Measurements from ENCODE around the gene POMGNT1. TPM values are rescaled to one million over a fixed set of nuclear protein-coding genes. Genes with fewer than 3 reads are reported as not detected.

The POMGNT1 gene
- total RNA-seq, 2 experiments from 2014 or later: 27.4 to 28.5 TPM

GRCh38 chr1:46174448-46175231 is 23.6 kb downstream of the POMGNT1 start, which contains the start of gene TSPAN1:
TSS of gene TSPAN1 (plus strand) at chr1:46175087. CDS start at chr1:46181108, 6,021 bp downstream.
- H3K4me3 Mint-ChIP-seq: no peak within 1 kb of the TSS
- no peaks in the 10 kb centered on the region for H3K36me3 Mint-ChIP-seq (ENCODE audit: low read depth)
- ChIA-PET POLR2A (no interaction called here), CTCF (no interaction called here)
- no peak for DNase-seq
- H3K27ac Mint-ChIP-seq: no peak within 1 kb of the TSS
- no peaks in the 10 kb centered on the region for H3K4me1 Mint-ChIP-seq
- peaks cover 6% of the 10 kb centered on the region for H3K27me3 Mint-ChIP-seq
- no peaks in the 10 kb centered on the region for H3K9me3 Mint-ChIP-seq

- POLR2A ChIA-PET: no interaction called here
- CTCF ChIA-PET: no interaction called here
Observed at GRCh38 chr1:46173361-46173856, 24.8 kb downstream of the POMGNT1 start.

GRCh38 chr1:46172321-46172720 is 25.9 kb downstream of the POMGNT1 start:
- Mint-ChIP-seq H3K27me3 (peaks cover 6% of the 10 kb centered on the region), H3K9me3 (no peaks in the 10 kb centered on the region), H3K4me3 (no peak overlapping the region), H3K36me3 (ENCODE audit: low read depth) (no peaks in the 10 kb centered on the region), H3K27ac (no peak overlapping the region), H3K4me1 (peaks cover 5% of the 10 kb centered on the region)
- POLR2A ChIA-PET: no interaction called here
- CTCF ChIA-PET: interaction anchor here (0.6 to 1.3 kb wide), 2 partner anchors 10 to 1236 kb away, joined by 3 to 4 read pairs; no protein-coding TSS in a partner anchor
- no peak for DNase-seq

More at GRCh38 chr1:46173361-46173856, 24.8 kb downstream of the POMGNT1 start:
- Mint-ChIP-seq H3K4me1 (no peaks in the 10 kb centered on the region), H3K4me3 (no peak overlapping the region), H3K27me3 (peaks cover 6% of the 10 kb centered on the region), H3K9me3 (no peaks in the 10 kb centered on the region), H3K27ac (no peak overlapping the region), H3K36me3 (ENCODE audit: low read depth) (no peaks in the 10 kb centered on the region)
- no peak for DNase-seq

GRCh38 chr1:46171871-46172270 is 26.4 kb downstream of the POMGNT1 start:
- Mint-ChIP-seq H3K9me3 (no peaks in the 10 kb centered on the region), H3K4me3 (no peak overlapping the region), H3K4me1 (peaks cover 9% of the 10 kb centered on the region), H3K27me3 (peaks cover 6% of the 10 kb centered on the region), H3K27ac (no peak overlapping the region), H3K36me3 (ENCODE audit: low read depth) (no peaks in the 10 kb centered on the region)
- DNase-seq: no peak
- POLR2A ChIA-PET: no interaction called here
- CTCF ChIA-PET: interaction anchor here (1.3 kb wide), 1 partner anchor 11 kb away, joined by 4 read pairs; no protein-coding TSS in a partner anchor

GRCh38 chr1:46171351-46171750 is 26.9 kb downstream of the POMGNT1 start:
- CTCF ChIA-PET: interaction anchor here (1.1 to 1.3 kb wide), 2 partner anchors 11 to 135 kb away, joined by 3 to 4 read pairs; no protein-coding TSS in a partner anchor
- Mint-ChIP-seq H3K27me3 (peaks cover 6% of the 10 kb centered on the region), H3K27ac (no peak overlapping the region), H3K4me1 (peaks cover 14% of the 10 kb centered on the region), H3K4me3 (no peak overlapping the region), H3K36me3 (ENCODE audit: low read depth) (no peaks in the 10 kb centered on the region), H3K9me3 (no peaks in the 10 kb centered on the region)
- no peak for DNase-seq
- POLR2A ChIA-PET: no interaction called here

- Mint-ChIP-seq H3K27ac (no peak overlapping the region), H3K4me1 (peaks cover 18% of the 10 kb centered on the region), H3K27me3 (peaks cover 8% of the 10 kb centered on the region), H3K4me3 (no peak overlapping the region), H3K36me3 (ENCODE audit: low read depth) (no peaks in the 10 kb centered on the region), H3K9me3 (no peaks in the 10 kb centered on the region)
- ChIA-PET CTCF (interaction anchor here (0.9 to 1.7 kb wide), 2 partner anchors 54 to 75 kb away, joined by 3 to 4 read pairs; no protein-coding TSS in a partner anchor), POLR2A (no interaction called here)
- no peak for DNase-seq
Observed at GRCh38 chr1:46169811-46170454, 28.3 kb downstream of the POMGNT1 start.

GRCh38 chr1:46168477-46168876 is 29.8 kb downstream of the POMGNT1 start:
- Mint-ChIP-seq H3K27me3 (peaks cover 15% of the 10 kb centered on the region), H3K36me3 (ENCODE audit: low read depth) (no peaks in the 10 kb centered on the region), H3K9me3 (no peaks in the 10 kb centered on the region), H3K27ac (no peak overlapping the region), H3K4me3 (no peak overlapping the region), H3K4me1 (peaks cover 18% of the 10 kb centered on the region)
- ChIA-PET POLR2A (interaction anchor here (1.0 to 2.3 kb wide), 4 partner anchors 13 to 829 kb away, joined by 3 to 13 read pairs (median 3); partner anchors contain the start of gene POMGNT1), CTCF (interaction anchor here (0.6 to 1.7 kb wide), 2 partner anchors 133 to 461 kb away, joined by 3 to 8 read pairs; no protein-coding TSS in a partner anchor)
- no peak for DNase-seq

GRCh38 chr1:46166521-46167462 is 31.4 kb downstream of the POMGNT1 start:
- Mint-ChIP-seq H3K36me3 (ENCODE audit: low read depth) (no peaks in the 10 kb centered on the region), H3K4me3 (peak overlapping the region; percentile 74), H3K9me3 (no peaks in the 10 kb centered on the region), H3K4me1 (peaks cover 18% of the 10 kb centered on the region), H3K27ac (peak overlapping the region; percentile 71), H3K27me3 (peaks cover 12% of the 10 kb centered on the region)
- ChIA-PET CTCF (interaction anchor here (0.6 to 1.7 kb wide), 5 partner anchors 9 to 646 kb away, joined by 3 to 8 read pairs (median 4); no protein-coding TSS in a partner anchor), POLR2A (interaction anchor here (0.7 to 2.3 kb wide), 9 partner anchors 10 to 481 kb away, joined by 3 to 13 read pairs (median 3); partner anchors contain the start of genes GPBP1L1, PIK3R3, POMGNT1 and RAD54L)
- DNase-seq: peak; percentile 56

GRCh38 chr1:46160212-46160611 is 38.0 kb downstream of the POMGNT1 start:
- Mint-ChIP-seq H3K27ac (no peak overlapping the region), H3K27me3 (peaks cover 17% of the 10 kb centered on the region), H3K4me1 (no peaks in the 10 kb centered on the region), H3K36me3 (ENCODE audit: low read depth) (no peaks in the 10 kb centered on the region), H3K4me3 (no peak overlapping the region), H3K9me3 (no peaks in the 10 kb centered on the region)
- CTCF ChIA-PET: no interaction called here
- DNase-seq: no peak
- POLR2A ChIA-PET: no interaction called here

GRCh38 chr1:46159516-46159915 is 38.7 kb downstream of the POMGNT1 start:
- Mint-ChIP-seq H3K36me3 (ENCODE audit: low read depth) (no peaks in the 10 kb centered on the region), H3K4me3 (no peak overlapping the region), H3K27ac (no peak overlapping the region), H3K9me3 (no peaks in the 10 kb centered on the region), H3K4me1 (no peaks in the 10 kb centered on the region), H3K27me3 (peaks cover 11% of the 10 kb centered on the region)
- DNase-seq: no peak
- ChIA-PET CTCF (no interaction called here), POLR2A (no interaction called here)

GRCh38 chr1:46158312-46159281 is 39.6 kb downstream of the POMGNT1 start:
- no peak for DNase-seq
- Mint-ChIP-seq H3K9me3 (no peaks in the 10 kb centered on the region), H3K36me3 (ENCODE audit: low read depth) (no peaks in the 10 kb centered on the region), H3K4me3 (no peak overlapping the region), H3K4me1 (no peaks in the 10 kb centered on the region), H3K27me3 (peaks cover 8% of the 10 kb centered on the region), H3K27ac (no peak overlapping the region)
- ChIA-PET CTCF (interaction anchor here (1.8 kb wide), 1 partner anchor 8 kb away, joined by 4 read pairs; no protein-coding TSS in a partner anchor), POLR2A (no interaction called here)

Data from activated CD4-positive, alpha-beta memory T cell treated with anti-CD3 and anti-CD28 coated beads, Interleukin-2, amount 10 ng/mL, durations not matched to agents 7 days and 5 days (primary cell).